GM20000 (cell line): ENCODE results near the gene CDC42EP3.

Source experiments
- DNase-seq: peaks from one replicate; pipeline ENCODE4 v3.0.0; 2012; ENCODE audit warnings: low spot score
- CTCF ChIP-seq: IDR thresholded peaks from 2 replicates; pipeline ENCODE4 v1.5.1; 2012; ENCODE audit warnings: mild to moderate bottlenecking, control low read depth; ENCODE audit errors: extremely low read depth, missing control alignments

The CDC42EP3 gene

GRCh38 chr2:37636381-37637066 lies 34.9 kb downstream of the CDC42EP3 start:
- no peak for DNase-seq
- no peak for TF ChIP-seq CTCF

DNA sequence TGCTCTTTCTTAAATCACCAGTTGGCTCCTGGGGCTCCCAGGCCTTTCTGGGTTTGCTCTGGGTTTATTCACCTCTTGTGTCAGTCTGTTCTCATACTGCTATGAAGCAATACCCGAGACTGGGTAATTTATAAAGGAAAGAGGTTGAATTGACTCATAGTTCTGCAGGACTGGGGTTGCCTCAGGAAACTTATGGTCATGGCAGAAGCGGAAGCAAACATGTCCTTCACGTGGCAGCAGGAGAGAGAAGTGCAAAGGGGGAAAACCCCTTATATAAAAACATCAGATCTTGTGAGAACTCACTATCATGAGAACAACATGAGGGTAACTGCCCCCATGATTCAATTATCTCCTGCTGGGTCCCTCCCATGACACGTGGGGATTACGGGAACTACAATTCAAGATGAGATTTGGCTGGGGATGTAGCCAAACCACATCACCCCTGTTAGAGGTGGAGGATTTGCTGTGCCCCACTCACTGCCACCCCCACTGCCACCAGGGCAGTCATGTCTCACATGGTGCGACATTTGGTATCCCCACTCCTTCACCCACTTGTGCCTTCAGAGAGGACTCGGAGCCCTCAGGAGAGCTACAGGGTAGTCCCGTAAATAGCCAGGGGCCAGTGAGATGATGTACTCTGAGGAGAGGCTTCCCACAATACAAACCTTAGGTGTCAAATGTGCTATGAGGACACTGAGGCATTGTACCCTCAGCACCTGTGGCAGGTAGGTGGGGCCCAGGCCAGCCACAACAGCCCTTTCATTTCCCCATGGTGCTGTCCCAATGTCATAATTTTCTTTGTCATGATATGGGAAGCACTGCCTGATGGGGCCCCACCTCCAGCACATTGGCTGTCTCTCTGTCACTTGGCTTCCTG lies 35.7 kb downstream of the CDC42EP3 start:
- DNase-seq, result no peak
- no peak for TF ChIP-seq CTCF

GRCh38 chr2:37634914-37635503 lies 36.4 kb downstream of the CDC42EP3 start:
- no peak for TF ChIP-seq CTCF
- DNase-seq, result no peak

DNA sequence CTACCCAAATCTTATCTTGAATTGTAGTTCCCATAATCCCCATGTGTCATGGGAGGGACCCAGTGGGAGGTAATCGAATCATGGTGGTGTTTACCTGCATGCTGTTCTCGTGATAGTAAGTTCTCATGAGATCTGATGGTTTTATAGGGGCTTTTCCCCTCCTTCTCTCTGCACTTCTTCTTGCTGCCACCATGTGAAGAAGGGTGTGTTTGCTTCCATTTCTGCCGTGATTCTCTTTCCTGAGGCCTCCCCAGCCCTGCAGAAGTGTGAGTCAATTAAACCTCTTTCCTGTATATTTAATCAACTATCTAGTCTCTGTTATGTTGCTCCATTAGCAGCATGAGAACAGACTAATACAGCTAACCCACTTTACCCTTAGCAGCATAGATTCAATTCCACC lies 37.6 kb downstream of the CDC42EP3 start:
- no peak for DNase-seq
- no peak for TF ChIP-seq CTCF

- TF ChIP-seq CTCF, result no peak
- DNase-seq, result no peak
These were observed 38.2 kb downstream of the CDC42EP3 start for GRCh38 chr2:37633234-37633633.

- TF ChIP-seq CTCF, result no peak
- DNase-seq, result no peak
These were observed 39.1 kb downstream of the CDC42EP3 start for GRCh38 chr2:37632310-37632709.

GRCh38 chr2:37631698-37632097 lies 39.7 kb downstream of the CDC42EP3 start:
- no peak for DNase-seq

More at GRCh38 chr2:37631698-37632097, 39.7 kb downstream of the CDC42EP3 start:
- TF ChIP-seq CTCF, result no peak
